HG03280 (cell line): ENCODE results near the gene C1orf198.

ENCODE experiments used
- ATAC-seq: cut with Tn5 transposase; IDR thresholded peaks from one replicate; pipeline ENCODE4 v1.9.1; 2021; ENCODE audit warnings: mild to moderate bottlenecking, moderate library complexity; ENCODE audit not compliant: unreplicated experiment

The C1orf198 gene

DNA sequence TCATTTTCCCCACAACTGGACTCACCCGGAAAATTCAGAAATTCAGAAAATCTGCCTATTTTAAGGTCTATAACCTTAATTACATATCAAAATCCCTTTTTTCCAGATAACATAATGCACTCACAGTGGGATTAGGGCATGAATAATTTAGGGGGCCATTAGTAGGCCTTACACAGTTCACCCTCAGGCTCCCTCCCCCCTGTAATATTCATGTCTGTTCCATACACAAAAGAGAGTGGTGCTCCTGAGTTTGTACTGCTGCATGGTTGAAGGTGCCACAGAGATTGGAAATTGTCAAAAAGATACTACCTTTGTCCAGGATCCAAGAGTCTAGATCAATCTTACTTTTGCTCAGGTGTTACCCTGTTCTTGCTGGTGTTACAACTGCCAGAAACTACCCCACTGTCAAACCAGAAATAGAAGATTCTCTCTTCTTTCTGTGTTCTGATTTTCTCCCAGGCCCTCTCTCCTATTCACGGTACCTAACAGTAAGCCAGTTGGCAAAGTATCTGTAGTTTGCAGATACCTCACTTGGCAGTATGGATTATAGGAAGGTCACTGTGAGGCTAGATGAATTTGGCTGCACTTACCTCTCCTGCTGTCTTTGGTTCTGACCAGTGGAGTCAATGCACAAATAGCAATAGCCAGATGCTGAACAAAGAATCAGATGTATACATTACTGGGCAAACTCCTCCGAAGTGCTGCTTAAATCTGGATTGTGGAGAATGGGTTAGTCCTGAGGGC lies 53.2 kb downstream of the C1orf198 start:
- no peak for ATAC-seq

DNA sequence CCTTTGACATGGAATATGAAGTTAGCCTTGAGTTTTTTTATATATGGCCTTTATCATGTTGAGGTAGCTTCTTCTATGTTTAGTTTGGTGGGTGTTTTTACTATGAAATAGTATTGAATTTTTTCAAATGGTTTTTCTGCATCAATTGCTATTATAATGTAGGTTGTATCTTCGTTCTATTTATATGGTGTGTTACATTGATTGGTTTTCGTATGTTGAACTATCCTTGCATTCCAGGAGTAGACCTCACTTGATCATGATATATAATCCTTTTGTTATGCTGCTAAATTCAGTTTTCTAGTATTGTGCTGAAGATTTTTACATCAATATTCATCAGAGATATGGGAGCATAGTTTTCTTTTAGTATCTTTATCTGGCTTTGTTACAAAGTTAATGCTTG lies 55.8 kb downstream of the C1orf198 start:
- no peak for ATAC-seq

DNA sequence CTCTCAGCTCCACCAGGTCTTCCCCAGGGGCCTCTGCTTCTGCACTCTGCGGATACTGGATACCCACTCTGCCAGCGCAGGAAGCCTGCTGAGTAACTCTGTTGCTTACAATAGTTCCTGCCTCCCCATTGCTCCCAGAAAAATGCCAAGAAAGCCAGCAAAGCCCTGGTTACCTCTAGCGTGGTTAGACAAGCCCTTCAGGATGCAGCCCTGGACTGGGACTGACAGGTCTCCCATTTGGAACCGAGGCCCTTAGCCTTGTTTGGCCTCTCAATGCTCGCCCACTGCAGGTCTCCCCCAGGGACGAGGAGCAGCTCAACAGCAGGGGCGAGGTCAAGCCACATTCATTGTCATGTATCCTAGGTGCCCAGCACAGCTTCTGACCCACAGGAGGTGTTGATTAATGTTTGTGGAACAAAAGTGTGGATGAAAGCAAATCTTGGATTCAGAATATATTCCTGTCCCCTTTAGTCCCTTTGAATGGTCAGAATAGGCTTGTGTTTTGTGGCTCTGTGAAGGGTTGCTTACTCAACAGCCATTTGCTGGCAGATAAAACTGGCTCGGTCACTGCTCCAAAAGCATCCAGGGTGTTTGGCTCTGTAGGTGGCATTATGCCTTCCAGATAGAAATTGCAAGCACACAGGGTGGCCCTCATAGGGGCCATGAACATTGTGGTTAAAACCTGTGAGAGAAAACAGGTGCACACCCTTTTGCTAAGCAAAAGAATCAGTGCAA lies 58.9 kb downstream of the C1orf198 start:
- ATAC-seq = no peak

DNA sequence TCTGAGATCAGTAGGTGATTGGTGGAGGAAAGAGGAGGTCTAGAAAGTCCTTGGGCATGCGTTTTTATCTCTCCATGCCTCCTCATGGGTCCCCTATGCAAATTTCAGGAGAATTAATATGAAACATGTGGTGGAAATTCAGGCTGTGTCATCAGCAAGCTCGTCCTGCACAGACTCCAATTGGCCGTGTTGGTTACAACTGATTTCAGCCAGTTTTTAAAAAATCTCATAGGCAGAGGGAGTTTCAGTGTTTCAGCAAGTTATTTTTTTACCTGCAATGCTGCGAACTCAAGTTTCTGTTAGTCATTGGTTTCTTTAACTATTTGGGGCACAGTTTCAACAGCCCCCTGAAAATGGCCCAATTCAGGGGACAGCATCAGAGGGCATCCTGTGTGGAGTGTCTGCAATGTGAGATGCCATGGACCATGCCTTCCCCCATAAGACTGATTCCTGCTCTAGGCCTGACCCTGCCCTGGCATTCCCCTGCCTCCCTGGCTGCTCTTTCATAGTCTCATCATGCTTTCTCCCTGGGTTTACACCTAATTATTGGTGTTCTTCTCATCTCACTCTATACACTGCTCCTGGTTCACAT lies 59.9 kb downstream of the C1orf198 start:
- ATAC-seq = no peak

DNA sequence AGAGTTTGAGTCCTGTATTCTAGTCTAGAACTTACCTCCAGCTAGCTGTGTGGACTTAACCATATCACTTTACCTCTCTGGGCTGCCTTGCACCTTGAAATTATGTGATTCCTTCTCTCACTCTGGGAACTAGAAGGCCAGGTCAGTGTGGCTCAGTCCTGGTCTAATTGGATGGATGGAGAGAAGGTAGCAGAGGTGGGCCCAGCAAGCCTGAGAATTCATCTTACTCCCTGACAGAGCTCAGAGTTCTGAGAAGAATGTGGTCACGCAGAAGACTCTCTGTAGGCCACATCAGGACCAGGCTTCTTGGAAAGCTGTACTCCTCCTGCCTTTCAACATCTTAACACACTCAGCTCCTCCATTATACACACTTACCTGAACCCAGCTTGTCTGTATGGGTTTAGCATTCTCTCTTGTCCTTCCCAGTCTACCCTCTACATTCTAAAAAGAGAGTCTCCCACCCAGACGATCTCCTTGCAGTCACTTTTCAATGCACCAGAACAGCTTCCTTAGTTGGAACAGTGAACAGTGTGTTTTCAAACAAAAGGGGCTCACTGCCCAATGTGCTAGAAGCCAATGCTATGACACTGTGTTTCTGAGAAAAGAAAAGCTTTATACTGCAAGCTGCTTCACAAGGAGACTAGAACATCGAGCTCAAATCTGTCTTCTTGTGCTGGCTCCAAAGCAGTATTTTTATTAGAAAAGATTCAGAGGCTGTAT lies 60.6 kb downstream of the C1orf198 start:
- no peak for ATAC-seq

DNA sequence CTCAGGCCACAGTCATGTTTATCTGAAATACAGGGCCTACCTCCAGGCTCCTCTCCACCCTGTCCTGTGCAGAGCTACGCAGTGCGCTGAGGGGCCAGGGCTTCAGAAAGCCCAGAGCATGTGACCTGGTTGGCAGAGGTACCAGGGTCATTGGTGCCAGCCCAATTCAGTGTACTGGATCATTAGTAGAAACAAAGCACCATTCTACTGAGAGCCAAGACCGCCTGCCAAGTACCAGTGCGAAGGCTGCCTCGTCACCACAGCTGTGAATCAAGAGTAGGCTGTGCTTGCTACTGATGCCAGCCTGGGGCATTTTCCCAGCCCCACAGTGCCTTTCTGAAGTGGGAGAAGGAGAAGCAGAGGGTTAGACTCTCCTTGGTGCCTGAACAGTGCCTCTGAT lies 61.3 kb downstream of the C1orf198 start:
- ATAC-seq = no peak

GRCh38 chr1:230806552-230806951 lies 61.8 kb downstream of the C1orf198 start:
- ATAC-seq = no peak

DNA sequence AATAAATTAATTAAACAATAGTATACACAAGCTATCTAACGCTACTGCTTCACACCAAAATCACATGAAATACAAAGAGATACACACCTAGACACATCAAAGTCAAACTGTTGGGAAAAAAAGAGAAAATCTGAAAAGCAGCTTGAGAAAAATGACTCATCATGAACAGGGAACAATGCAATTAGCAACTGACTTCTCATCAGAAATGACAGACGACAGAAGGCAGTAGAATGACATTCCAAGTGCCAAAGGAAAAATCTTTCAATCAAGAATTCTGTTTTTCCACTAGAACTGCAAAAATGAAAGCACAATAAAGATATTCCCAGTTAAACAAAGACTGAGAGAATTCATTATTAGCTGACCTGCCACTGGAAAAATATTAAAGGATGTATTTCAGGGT lies 63.9 kb downstream of the C1orf198 start:
- ATAC-seq = no peak

- ATAC-seq = no peak
Measured at GRCh38 chr1:230800891-230801840, 67.2 kb downstream of the C1orf198 start.

DNA sequence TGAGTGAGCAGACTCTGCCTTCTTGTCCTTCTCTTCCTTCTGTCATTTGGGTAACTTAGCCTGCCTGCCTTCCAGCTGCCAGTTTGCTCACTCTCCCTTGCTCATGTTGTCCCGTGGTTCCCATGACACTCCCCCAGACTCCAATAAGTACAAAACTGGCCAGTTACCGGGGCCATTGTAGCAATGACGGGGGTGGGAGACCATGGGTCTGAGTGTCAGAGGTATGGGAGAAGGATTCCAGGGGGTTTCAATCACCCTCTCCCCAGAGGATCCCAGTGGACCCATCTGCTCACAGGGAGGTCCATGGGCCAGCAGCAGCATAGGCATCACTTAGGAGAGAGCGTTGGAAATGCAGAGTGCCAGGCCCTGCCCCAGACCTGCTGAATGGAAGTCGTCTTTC lies 69.8 kb downstream of the C1orf198 start:
- ATAC-seq = no peak

GRCh38 chr1:230797942-230798365 lies 70.4 kb downstream of the C1orf198 start:
- no peak for ATAC-seq

- ATAC-seq = no peak
Measured at GRCh38 chr1:230797376-230797920, 70.9 kb downstream of the C1orf198 start.

DNA sequence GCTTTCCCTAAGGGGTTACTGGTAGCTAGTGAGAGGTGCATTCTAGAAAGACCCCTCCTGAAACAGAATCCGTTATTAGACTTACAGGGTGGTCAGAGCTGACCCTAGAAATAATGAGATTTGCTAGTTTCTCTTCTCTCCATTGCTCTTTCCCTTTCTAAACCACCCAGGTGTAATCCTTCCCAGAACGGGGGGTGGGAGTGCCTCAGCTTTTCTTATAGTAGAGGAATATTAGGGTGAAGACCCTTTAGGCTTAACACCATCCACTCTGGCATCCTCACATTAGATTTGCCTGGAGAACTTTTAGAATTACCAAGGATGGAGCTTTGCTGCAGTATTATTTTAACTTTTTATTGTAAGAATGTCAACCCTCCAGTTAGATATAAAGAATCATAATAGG lies 71.7 kb downstream of the C1orf198 start:
- ATAC-seq = no peak

- ATAC-seq = no peak
Measured at GRCh38 chr1:230794871-230795605, 73.3 kb downstream of the C1orf198 start.

DNA sequence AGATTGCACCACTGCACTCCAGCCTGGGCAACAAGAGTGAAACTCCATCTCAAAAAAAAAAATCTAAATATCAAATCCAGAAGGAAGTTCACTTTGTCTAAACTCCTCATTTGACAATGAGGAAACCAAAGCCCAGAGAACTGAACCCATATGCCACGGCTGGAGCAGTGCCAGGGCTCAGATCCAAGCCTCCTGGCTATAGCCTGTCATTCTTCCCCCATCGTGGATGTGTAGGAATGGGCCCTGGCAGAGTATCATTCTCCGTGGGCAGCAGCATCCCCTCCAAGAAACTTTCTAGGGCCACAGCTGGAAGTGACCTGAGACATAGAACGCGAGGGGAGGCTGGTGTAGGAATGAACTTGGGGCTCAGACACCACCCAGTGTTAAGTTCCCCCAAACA lies 73.9 kb downstream of the C1orf198 start:
- no peak for ATAC-seq

DNA sequence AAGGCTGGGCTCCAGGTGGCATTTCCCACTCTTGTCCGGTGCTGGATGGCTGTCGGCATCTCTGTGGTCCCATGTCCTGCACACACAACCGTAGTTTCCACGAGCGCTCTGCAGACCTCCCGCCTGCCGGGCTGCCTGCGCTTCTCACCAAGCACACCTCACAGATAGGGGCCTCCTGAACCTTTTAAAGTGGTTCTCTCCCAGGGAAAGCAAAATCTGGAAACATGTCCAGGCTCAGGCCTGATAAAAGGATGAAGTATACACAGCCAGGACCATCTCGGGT lies 74.9 kb downstream of the C1orf198 start:
- ATAC-seq = no peak

- no peak for ATAC-seq
Measured at GRCh38 chr1:230792691-230793462, 75.4 kb downstream of the C1orf198 start.

GRCh38 chr1:230791986-230792564 lies 76.2 kb downstream of the C1orf198 start:
- no peak for ATAC-seq
